GM21529 (cell line): Measurements from ENCODE around the gene ITPR2.
A peak's percentile ranks its signal among the peaks of the same experiment; 100 is the strongest.
"Not testable (repeated sequence)": the region's sequence is repeated elsewhere in the genome, so short reads cannot be mapped to it uniquely, and the experiment has no call there.

ENCODE experiments used
- ATAC-seq: cut with Tn5 transposase; IDR thresholded peaks from one replicate; pipeline ENCODE4 v1.9.1; 2021; ENCODE audit not compliant: unreplicated experiment

ITPR2 gene

DNA sequence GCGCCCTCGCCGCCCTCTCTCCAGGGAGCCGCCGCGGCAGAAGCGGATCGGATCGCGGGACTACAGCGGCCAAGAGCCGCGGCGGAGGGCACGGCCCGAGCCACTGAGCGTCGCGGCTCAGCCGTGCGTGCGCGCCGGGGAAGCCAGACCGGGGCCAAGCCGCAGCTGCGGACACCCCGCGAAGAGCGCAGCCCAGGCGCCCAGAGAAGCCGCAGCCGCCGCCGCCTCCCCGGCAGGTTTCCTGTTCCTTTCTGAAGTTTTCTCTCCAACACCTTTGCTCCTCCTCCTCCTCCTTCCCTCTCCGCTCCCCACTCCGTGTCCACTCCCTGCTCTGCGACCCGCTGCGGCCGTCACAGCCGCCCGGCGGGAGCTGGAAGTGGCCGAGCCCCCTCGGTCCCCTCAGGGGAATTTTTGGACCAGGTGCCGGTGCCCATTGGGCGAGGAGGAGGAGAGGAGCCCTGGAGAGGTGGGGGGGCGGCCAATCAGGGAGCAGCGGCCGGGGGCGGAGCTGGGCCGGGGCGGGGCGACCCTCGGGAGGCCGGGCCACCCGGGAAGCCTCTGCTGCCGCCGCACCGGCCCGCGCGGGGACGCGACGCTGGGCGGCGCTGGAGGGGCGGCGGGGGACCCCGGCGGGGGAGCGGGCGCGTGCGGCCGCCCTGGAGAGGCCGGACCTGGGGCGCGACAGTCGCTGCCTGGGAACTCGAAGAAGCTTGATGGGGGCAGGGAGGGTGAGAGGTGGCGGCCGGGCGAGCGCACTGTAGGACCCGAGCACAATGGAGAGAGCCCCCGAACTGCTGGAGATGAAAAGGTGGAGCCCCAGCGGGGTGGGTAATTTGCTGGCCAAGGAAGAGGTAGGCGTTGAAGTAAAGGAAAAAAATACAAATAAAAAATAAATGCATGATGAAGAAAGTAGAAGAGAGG lies at the start of gene ITPR2:
Gene ITPR2 (minus strand): TSS at position 373 of the 921 bp plus-strand sequence. CDS start 413 bp downstream, outside the sequence.
- peak; percentile 72 for ATAC-seq

DNA sequence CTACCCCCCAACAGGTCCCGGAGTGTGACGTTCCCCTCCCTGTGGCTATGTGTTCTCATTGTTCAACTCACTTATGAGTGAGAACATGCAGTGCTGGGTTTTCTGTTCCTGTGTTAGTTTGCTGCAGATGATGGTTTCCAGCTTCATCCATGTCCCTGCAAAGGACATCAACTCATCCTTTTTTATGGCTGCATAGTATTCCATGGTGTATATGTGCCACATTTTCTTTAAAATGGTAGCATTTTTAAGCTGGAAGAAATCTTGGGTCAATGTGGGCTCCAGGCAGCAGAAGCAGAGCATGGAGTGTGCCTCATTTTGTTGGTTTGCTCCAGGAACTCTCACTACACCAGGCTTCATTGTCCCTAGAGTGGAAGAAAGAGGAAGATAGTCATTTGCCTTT lies 47.6 kb upstream of the ITPR2 start:
- ATAC-seq = no peak

DNA sequence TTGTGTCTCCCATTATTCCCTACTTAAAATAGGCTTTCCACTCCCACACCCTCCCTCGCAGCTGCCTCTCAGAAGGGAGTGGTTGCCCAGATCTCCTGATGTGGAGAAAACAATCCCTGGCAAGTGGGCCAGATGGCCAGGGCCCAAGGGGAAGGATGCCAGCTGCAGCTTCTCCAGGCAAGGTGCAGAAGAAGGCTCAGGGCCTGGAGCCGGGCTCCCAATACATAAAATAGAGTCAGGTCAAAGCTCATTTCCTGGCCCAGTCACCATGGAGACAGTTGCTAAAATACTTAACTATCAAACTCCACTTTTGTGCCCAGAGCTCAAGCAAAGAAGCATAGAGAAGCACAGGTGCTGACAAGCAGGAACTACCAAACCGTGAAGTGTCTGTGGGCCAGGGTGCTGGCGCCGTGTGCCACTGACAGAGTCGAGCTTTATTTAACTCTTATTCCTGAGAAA lies 45.7 kb upstream of the ITPR2 start:
- peak; percentile 52 for ATAC-seq

DNA sequence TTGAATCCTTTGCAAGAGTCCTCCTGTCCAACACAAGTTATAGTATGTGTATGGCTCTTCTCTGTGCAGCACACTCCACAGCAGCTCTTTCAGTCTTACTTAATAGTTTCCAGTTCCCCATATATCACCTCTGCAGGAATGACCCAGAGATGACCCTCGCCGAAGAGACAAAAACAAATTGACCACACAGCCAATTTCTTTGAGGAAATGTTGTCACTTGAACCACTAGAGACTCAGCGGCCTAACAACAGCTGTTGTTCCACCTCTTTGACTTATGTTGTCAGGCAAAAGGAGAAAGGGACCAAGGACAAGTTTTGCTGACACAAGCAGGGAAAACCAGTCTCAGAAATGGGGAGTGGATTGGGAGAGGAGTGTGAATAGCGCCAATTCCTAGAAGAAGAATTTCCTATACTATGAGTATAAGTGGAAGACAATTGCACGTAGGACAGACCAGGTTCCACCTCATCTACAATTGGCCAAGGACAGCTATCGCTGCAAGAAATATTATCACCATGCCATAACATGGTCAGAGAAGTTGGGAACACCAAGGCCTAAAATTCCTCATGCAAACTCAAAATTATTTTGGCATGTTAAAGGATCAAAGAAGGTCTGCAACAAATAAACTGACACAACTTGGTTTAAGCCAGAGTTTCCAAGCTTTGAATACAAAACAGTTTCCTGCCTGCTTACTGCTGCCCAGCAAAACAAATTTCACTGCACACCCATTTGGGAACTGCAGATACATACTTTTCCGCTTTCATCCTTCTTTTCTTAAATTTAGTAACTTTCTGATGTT lies 41.7 kb upstream of the ITPR2 start:
- ATAC-seq = peak; percentile 57

DNA sequence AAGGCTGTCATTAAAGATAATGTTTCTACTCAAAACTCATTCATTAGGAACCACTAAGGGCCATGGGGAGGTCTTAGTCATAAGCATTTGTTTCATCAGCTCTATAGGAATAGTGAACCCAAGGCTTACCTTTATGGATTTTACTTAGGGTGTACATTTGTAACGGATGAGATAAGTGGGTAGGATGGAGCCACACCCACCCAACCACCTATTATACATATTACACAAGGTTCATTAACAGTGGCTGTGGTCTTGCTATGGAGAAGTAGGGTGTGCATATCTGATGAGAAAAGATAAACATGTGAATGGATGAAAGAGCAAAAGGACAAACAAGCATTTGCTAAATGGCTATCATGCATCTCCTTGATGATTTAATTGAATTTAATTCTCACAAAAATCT lies 39.6 kb upstream of the ITPR2 start:
- ATAC-seq = no peak

DNA sequence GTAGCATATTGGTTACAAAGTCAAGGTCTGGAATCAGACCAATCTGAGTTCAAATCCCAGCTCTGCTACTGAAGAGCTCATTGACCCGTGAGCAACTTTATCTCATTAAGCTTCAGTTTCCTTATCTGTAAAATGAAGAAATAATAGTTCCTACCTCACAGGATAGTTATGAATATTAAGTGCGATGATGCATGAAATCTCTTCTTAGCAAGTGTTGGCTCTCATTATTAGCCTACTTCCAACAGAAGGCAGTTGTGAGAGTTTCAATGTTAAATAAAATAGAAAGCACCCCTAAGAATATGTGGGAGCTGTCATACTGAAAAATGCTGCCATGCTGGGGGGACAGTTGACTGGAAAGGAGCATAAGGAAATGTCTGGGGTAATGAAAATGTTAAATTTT lies 39.0 kb upstream of the ITPR2 start:
- no peak for ATAC-seq

DNA sequence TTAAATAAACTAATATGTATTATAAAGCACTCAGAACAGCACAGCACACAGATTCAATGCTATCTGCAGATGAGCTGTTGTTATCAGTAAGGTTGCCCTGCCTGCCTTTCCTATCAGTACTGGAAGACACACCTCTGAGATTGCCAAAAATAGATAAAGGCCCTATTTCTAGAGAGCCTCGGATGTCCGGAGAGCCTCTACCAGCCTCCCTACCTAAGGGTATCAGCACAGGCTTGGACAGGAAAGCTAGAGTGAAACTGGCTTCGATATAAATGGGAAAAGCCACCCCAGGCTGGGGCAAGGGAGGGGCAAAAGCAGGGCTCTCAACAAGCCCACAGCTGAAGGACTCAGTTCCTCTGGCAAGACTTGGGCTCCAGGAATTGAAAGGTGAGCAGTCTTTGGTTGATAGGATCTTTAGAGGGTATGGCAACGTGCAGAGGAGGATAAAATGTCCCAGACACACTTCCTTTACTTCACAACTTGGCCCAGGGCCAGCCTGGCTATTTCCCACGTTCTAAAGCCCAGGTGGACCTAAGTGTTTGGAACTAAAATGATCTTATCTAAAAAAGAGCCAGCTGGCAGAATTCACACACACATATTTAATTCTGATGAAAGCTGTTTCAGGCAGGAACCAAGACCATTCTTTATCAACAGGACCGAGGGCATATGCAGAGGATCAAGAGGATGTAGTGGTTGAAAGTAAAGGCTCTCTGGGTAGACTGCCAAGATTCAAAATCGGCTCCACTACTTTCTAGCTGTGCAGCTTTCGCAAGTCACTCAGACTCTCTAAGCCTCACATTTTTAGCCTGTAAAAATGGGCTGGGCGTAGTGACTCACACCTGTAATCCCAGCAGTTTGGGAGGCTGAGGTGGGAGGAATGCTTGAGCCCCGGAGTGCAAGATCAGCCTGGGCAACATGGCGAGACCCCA lies 37.8 kb upstream of the ITPR2 start:
- ATAC-seq = no peak

DNA sequence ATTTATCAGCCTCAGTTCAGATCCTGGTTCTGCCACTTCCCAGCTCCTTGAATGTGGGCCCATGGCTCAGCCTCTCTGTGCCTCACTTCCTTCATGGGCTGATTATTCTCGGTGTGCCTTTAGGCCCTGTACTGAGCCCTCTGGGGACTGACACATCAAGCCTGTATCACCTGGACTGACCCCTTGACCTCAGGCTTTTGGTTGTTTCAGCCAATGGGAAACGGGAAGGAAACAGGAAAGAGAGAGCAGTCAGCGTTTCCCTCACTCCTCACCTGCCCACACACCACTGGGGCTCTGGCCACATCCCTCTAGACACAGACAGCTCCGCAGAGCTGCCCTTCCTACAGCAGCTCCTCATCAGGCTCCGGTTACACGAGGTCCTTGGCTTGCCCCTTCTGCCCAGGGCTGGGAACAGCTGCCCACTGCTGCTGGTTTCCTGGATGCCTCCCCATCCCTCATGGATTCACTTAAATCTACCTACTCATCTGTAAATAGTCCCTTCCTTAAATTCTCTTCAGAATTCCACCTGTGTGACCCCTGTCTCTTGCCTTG lies 37.0 kb upstream of the ITPR2 start:
- no peak for ATAC-seq

DNA sequence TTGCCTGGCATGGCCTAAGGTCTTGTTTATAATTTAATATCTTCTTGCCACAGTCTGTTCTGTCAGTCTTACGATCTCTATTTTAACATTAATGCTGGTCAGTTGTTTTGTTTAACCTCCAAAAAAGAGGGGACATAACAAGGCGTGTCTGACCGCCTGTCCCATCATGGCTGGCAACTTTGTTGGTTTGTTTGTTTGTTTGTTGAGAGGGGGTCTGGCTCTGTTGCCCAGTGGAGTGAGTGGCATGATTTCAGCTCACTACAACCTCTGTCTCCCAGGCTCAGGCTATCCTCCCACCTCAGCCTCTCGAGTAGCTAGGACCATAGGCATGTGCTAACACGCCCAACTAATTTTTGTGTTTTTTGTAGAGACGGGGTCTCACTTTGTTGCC lies 36.1 kb upstream of the ITPR2 start:
- no peak for ATAC-seq

DNA sequence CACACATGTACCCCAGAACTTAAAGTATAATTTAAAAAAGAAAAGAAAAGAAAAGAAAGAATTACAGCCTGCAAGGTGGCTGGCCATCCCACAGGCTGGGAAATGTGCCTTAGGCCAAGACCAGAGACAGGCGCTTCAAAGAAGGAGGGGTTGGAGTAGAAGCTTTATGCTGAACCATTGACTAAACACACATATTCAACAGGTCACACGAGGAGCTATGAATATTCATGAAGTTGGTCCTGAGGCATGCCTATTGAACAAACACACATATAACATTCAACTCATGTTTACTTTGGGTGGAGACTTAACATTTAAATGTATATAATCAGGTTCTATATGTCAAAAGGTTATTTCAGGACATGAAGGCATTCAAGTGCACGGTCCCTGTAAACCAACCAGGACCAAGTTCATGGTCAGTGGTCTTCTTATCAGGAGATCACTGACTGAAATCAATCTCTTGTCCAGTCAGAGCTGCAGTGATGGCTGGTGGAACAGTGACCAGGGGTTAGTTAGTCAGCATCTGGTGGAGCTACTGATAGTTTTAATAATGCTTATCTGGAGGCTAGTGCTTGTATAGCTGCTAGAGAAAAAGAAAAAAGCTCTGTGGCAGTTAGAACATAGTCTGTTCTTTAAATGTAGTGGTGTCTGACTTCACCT lies 35.6 kb upstream of the ITPR2 start:
- ATAC-seq = no peak

DNA sequence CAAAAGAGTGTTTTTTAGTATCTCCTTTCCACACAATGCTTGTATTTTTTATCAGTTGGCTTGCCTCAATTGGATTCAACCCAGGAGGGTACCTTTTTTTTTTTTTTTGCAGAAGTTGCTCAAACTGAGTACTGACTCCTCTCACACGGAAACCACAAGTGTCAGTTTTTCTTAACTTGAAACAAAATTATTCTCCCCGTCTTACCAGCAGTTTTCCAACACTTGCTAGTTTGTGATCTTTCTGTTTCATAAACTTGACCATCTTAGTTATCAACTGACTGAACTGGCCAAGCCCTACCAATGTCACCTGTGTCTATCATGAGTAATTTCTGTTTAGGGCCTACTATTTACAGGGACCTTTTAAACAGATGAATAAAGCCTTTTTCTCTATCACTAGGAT lies 34.1 kb upstream of the ITPR2 start:
- peak; percentile 79 for ATAC-seq

DNA sequence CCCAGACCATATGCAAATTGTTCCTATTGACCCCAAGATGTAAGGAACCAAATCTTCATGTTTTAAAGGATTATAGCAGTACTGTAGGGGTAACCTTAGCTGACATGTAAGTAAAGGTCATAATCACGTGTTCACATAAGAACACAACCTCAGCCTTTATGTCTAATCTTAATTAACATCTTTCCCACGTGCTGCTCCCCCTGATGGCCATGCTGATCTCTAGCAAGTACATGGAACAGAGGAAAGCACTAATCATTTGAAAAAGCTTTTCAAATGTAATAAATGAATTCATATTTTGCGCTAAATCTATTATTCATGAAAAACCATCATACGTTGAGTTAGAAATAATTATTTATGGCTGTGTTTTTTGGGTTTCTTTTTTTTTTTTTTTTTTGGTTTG lies 30.5 kb upstream of the ITPR2 start:
- ATAC-seq = no peak

DNA sequence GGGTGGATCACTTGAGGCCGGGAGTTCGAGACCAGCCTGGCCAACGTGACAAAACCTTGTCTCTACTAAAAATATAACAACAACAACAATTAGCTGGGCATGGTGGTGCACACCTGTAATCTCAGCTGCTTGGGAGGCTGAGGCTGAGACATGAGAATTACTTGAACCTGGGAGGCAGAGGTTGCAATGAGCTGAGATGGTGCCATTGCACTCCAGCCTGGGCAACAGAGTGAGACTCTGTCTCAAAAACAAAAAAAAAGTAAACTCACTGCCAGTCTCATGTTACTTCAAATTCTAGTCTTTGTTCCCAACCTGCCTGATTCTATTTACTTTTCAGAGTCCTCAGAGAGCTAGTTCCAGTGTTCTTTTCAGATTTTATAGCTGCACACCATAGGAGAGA lies 29.8 kb upstream of the ITPR2 start:
- not testable (repeated sequence) for ATAC-seq

DNA sequence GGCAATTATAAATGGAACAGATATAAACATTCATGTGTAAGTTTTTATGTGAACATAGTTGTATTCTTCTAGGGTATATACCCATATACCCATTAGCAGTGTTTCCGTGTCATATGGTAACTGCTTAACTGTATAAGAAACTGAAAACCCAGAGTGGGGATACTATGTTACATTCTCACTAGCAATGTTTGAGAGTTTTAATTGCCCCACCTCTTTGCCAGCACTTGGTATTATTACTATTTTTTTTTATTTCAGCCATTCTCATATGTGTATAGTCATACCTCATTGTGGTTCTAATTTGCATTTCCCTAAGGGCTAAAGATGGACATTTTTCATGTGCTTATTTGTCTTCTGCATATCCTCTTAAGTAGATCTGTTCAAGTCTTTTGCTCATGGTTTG lies 28.7 kb upstream of the ITPR2 start:
- ATAC-seq = no peak

DNA sequence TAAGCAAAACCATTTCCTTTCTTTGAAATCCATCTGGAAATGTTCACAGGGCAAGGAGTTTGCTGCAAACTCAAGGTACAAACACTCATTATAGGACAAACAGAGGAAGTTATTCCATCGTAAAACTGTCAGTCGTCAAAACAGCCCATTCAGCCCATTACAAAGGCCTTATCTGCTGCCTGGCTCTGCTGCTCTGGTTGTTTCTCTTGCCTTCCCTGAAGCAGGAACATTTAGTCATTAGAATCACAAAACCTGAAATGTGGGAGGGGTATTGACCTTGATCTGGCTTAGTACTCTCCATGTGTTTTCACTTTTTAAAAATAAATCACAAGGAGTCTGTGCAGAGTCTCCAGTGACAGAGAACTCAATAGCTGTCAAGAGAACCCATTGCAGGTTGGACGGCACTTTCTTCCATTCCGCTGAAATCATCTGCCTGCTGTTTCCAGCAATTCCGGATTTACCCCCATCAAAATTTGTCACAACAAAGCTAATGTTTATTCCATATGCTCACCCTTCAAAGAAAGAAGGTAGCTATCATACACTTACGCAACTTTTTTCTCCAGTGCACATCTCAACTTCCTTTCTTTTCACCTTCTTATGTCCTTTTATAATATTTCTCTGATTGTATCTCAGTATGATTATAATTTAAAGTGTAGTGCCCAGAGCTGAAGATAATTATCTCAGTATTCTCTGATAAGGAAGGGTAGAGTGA lies 24.6 kb upstream of the ITPR2 start:
- ATAC-seq = no peak

DNA sequence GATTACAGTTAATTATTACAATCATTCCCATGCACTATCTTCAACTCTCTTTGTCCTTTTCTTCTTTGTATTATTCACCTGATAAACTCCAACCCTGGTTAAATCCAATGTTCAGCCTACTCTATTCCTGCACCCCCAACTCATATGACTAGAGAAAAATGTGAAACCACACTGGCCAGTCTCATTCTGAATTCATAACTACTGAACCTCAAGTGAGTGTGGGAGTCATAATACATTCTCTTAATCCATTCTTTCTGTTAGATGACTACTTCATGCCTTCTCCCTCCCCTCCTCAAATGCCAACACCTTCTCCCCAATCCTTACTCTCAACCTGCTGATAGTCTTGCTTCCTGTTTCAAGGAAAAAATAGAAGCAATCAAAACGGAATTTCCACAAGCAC lies 22.3 kb upstream of the ITPR2 start:
- no peak for ATAC-seq

DNA sequence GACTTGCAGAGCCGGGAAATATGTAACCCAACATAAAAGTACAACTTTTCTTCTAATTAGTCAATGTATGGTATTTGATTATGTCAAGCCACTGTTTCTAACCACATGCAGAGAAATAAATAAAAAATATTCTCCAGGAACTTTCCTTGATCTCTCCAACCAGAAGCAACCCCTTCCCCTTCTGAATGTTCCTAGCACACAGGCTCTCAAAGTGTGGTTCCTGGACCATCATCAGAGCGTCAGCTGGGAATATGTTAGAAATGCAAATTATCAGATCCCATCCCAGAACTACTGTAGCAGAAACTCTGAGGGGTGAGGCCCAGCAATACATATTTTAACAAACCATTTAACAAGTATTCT lies 21.0 kb upstream of the ITPR2 start:
- no peak for ATAC-seq

DNA sequence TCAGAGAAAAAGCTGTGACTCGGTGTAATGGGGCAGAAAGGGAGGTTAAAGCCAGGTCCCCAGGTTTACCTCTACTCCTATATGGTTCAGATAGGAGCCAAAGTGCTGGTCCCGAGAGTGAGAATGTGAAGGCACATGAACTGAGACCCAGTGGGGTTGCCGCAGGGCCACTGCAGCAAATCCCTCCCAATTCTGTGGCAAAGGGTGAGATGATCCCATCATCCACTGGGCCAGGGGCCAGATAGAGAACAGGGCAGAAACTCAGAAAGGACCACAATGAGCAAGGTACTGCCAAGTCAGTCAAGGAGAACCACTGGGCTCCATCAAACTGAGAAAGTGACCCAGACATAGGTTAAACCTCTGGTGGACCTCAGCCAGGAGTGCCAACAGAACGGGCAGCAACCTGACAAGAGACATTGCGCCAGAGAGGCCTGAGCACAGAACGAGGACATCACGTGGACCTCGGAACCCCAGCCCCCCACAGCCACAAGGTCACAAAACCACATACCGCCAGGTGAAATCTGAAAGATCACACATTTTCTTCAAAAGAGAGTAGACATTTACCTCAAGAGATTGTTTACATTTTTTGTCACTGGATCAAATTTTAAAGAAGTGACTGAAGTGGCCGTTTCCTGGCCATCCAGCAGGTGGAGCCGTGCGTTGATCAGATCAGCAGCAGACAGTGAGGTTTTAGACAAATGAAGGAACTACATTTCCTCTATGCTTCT lies 20.5 kb upstream of the ITPR2 start:
- ATAC-seq = peak; percentile 71
